COLO668 (cell line): Measurements from ENCODE around the gene ESRRB.

Source experiments
- DNase-seq: peaks from one replicate; lab custom pipeline; 2025; ENCODE audit not compliant: unreplicated experiment; lab: John Stamatoyannopoulos, UW

Gene ESRRB

GRCh38 chr14:76439237-76439775 lies 63.4 kb downstream of the ESRRB start:
- DNase-seq: no peak

GRCh38 chr14:76446486-76446885 lies 70.5 kb downstream of the ESRRB start:
- no peak for DNase-seq

DNA sequence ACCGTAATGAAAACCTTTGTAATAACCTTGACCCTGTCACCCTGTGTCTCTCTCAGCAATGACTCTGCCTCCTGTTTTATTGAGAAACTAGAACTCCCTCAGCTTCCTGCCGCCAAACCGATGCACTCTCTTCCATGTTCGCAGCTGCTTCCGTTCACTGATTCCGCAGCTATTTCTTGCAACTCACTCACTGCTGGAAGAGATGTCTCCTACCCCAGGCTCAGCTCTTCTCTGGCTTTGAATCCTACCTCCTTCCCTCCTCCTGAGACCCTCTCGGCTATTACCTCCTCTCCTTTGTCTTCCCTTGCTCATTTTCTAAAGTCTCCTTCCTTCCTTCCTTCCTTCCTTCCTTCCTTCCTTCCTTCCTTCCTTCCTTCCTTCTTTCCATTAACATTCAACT lies 71.0 kb downstream of the ESRRB start:
- no peak for DNase-seq

GRCh38 chr14:76450476-76450875 lies 74.5 kb downstream of the ESRRB start:
- DNase-seq: no peak

DNA sequence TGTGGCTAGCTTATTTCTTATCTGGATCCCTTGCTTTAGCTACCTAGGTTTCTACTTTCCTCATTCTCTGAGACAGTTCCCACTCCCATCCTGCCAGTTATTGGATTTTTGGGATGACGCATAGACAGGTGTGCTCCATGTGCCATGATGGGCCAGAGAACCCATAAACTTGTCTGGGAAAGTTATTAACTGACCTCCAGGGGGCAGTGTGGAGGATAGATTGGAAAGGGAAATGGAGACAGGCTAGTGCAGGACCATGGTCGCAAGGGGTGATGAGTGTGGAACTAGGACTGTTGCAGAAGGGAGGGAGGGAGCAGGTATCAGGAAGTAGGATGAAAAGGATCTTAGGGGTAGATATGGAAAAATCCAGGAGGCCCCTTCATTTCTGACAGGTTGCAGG lies 80.3 kb downstream of the ESRRB start:
- DNase-seq: peak; percentile 62

DNA sequence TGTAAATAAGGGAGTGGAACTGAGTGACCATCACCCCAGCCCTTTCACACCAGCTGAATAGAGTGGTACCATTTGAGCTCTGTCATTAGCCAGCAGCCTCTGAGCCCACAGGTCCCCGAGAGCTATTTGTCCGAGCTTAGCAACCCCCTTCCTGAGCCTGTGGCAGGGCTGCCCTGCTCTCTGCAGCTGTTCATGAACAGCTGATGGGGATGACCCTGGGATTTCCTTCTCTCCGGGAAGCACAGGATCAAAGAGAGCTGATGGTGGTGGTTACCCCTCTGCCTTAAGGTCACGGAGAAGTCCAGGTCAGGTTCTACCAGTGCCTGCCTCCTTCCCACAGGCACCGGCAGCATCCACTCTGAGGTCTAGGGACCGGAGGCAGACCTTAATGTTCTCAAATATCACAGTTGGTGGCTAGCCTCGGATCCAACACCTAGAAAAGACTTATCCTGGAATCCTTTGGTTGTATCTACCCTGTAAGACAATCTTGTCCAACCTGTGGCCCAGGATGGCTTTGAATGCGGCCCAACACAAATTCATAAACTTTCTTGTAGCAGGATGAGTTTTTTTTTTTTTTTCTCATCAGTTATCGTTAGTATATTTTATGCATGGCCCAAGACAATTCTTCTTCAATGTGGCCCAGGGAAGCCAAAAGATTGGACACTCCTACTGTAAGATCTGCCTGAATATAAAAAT lies 81.1 kb downstream of the ESRRB start:
- DNase-seq: no peak

- no peak for DNase-seq
Measured at GRCh38 chr14:76457841-76458240, 81.9 kb downstream of the ESRRB start.

GRCh38 chr14:76461886-76462285 lies 85.9 kb downstream of the ESRRB start:
- no peak for DNase-seq

DNA sequence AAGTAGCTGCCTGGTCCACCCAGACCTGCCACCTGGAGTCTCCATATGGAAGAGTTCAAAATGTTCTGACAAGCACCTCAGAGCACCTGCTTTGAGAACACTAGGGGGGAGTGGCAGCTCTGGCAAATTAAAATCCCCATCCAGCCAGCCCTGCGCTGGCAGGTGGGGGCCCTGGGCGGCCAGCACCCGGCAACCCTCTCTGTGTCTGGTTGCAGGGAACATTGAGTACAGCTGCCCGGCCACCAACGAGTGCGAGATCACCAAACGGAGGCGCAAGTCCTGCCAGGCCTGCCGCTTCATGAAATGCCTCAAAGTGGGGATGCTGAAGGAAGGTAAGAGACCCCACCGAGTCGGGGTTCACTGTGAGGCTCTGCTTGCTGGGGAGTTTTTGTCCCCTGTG lies 86.4 kb downstream of the ESRRB start:
- no peak for DNase-seq

DNA sequence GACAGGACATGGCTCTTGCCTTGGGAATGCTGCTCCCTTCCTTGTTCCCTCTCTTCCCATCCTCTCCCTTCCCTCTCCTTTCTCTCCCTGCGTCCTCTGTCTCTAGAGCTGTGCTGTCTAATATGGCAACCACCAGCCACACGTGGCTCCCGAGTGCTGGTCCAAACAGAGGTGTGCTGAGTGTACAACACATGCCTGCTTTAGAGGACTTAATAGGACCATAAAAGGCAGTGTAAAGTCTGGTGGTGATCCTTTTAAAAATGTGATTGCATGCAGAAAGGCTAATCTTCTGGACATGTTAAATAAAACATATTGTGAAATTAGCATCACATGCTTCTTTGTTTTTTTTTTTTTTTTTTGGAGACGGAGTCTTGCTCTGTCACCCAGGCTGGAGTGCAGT lies 87.2 kb downstream of the ESRRB start:
- no peak for DNase-seq

DNA sequence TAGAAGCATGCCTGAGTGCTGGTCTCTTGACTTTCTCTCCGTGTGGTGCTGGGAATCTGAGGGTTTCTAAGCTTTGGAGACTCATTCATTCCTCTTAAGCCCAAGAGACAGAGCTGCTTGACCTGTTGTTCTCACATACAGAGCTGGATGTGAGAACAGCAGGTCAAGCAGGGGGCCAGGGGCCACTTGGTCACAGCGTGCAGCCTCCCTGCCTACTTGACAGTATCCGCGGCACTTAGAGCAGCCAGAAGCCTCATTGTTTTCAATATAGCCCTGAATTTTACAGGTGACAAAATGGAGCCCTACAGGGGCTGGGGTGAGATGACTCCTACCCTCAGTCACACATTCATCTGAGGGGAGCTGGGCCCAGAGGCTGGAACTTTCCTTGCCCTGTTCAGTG lies 88.9 kb downstream of the ESRRB start:
- no peak for DNase-seq

DNA sequence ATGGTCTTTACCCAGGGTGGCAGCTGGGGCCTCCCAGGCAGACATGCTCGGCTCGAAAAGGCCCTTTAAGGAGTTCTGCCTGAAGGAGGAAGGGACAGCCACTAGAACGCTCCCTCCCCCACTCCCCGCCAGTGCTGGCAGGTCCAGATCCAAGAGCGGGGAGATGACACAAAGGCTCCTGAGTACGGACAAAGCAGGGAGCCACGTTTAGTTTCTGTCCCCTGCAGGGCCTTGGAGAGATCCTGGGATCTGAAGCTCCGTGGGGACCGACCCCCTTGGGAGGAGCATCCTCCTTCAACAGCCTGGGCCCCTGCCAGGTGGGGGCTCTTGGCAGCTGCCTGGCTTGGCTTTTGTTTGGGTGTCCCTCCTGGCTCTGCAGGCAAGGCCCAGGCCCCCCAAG lies 89.7 kb downstream of the ESRRB start:
- no peak for DNase-seq

GRCh38 chr14:76467711-76468155 lies 91.8 kb downstream of the ESRRB start:
- no peak for DNase-seq

DNA sequence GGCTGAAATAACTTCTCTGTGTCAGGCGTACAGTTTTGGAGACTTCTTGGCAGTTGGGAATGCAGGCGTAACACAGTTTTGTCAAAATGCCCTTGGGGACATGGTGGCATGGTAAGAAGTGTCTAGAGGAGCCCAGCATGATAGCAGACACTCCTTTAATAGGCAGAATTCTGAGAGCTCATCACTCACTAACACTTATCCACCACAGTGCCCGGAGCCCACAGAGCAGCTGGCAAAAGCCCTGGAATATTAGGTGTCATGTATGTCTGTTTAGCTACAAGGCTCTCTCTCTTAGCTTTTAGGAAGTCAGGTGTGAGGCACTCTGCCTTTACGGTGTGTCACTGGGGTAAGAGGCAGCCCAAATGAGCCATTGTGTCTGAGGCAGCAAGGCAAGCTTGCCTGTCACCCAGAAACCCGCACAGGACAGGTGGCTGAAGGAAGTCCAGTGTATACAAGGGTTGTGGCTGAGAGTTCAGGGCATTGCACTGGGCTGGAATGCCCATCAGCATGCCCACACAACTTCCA lies 96.3 kb downstream of the ESRRB start:
- DNase-seq: no peak

- DNase-seq: no peak
Measured at GRCh38 chr14:76473481-76474263, 97.7 kb downstream of the ESRRB start.

- DNase-seq: no peak
Measured at GRCh38 chr14:76480426-76480825, 104.5 kb downstream of the ESRRB start.

DNA sequence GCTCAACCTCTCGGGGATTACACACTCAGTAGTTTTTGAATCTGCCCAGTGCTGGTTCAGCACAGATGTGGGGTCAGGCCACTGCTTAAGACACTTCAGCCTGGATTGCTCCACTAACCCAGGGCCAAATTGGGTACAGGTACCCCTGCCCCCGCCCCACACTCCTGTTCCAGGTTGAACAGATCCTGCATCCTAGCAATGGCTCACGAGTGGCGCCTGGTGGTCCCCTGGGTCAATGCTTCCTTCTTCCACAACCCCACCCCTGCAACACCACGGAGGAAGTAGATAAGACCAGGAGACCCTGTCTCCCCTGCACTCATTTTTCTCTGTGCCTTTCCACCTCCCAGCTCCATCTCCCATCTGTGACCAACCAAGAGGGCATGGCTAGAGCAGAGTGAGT lies 108.4 kb downstream of the ESRRB start:
- DNase-seq: no peak

DNA sequence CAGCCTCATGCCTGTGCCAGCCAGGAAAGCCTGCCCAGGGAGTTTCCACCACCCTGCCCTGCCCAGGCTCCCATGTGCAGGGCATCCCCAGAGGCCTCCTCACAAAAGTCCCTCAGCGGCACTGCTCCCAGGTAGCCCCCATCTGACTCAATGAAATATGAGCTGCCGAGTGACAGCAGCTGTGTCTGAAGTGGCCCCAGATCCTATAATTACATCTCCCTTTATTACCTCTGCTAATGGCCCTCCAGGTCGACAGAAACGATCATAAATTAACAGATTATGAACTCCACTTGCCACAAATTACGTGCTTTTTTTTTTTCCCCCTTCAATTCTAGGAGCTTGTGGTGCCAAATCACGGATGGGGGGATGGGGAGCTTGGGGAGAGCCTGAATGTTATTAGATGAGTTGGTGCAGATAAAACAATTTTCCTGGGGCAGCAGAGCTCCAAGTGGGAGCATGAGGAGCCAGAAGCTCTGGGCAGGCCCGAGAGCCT lies 110.4 kb downstream of the ESRRB start:
- DNase-seq: peak; percentile 94

DNA sequence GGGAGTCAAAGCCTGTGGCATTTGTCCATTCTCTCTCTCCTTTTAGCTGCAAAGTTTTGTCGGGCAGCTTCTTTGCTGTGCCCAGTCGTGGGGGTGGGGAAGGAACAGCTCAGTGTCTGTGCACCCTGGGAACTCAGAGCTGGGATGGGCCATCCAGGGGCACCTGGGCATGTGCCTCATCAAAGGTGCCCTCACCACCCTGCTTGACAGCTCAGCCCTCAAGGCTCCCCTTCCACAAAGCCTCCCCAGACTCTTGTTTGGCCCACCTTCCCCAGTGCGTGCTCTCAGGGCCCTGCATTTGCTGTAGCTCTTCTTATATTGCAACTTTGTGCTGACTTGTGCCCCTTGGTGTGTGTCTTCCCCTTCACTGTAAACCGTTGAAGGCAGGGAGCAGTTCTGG lies 112.6 kb downstream of the ESRRB start:
- no peak for DNase-seq

GRCh38 chr14:76489667-76490066 lies 113.7 kb downstream of the ESRRB start:
- DNase-seq: no peak

DNA sequence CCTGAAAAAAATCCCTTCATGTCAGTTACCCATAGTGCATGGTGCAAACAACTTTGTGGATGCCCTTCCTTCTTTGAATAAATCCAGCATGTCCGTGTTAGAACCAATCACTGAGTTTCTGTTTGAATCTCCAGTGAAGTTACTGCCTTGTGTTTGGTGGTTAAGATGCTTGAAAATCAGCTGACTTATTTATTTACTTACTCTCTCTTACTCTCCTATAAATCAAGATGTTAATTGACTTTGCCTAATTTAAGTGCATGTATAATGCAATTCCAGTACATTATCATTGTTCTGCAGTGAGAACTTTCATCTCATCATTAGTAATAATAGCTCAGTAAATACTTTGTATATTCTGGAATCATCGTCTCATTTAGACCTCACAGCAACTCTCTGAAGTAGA lies 114.2 kb downstream of the ESRRB start:
- DNase-seq: no peak

DNA sequence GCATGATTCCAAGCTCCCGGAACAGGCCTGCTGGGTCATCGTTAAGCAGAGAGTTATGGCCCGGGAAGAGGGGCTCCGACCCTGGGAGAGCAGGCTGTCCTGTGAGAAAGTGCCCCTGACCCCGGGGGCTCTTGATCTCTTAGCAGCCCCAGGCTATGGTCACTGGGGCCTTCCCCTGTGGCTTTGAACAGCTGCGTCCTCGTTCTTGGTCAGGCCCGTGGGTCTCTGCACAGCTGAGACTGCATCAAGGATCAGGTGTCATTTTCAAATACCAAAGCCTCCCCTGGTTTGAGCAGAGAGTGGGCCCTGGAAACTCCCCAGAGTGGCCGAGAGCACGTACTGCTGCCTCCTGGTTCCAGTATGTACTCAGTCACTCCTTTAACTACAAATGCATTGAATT lies 114.8 kb downstream of the ESRRB start:
- DNase-seq: peak; percentile 68
